Measurements from ENCODE around the gene STRA6. TPM values are rescaled to one million over a fixed set of nuclear protein-coding genes. Genes with fewer than 3 reads are reported as not detected.

STRA6 gene
- total RNA-seq, 1 experiment from 2014 or later, result 2.1 TPM

- intact Hi-C loops (cut with micrococcal nuclease; ENCODE audit: unreplicated experiment), result no loop called here
- H3K36me3 Mint-ChIP-seq (ENCODE audit: insufficient read depth, unreplicated experiment), result peaks cover 6% of the 10 kb centered on the region
- no peak overlapping the region for H3K4me3 Mint-ChIP-seq (ENCODE audit: unreplicated experiment)
- no peak for DNase-seq
- no peaks in the 10 kb centered on the region for H3K9me3 Mint-ChIP-seq (ENCODE audit: unreplicated experiment)
- no peak overlapping the region for H3K27ac Mint-ChIP-seq (ENCODE audit: unreplicated experiment)
- POLR2A ChIA-PET, result no interaction called here
- no peak overlapping the region for H3K4me3 ChIP-seq (ENCODE audit: low read depth, low read length)
- no TSS peak for BruUV-seq (replicated peaks)
- CTCF ChIA-PET, result no interaction called here
- H3K4me1 ChIP-seq, result no peaks in the 10 kb centered on the region
- H3K4me1 Mint-ChIP-seq (ENCODE audit: low read depth, unreplicated experiment), result peaks cover 16% of the 10 kb centered on the region
- no peaks in the 10 kb centered on the region for H3K9me3 ChIP-seq
- H3K36me3 ChIP-seq (ENCODE audit: control insufficient read depth, insufficient read depth, low read length), result no peaks in the 10 kb centered on the region
- H3K27me3 Mint-ChIP-seq (ENCODE audit: insufficient read depth, unreplicated experiment), result peaks cover 4% of the 10 kb centered on the region
- H3K27me3 ChIP-seq (replicated peaks; ENCODE audit: control insufficient read depth, insufficient read depth, low read length), result no peaks in the 10 kb centered on the region
- no peak for TF ChIP-seq CTCF (IDR thresholded peaks at IDR 0.05; ENCODE audit: insufficient read depth in 1 of 2, low read depth in 1 of 2, low read length in 1 of 2, severe bottlenecking in 1 of 2, unreplicated experiment in 1 of 2)
These were observed 9.9 kb upstream of the STRA6 start for GRCh38 chr15:74212494-74212893.

- H3K27me3 ChIP-seq (replicated peaks; ENCODE audit: control insufficient read depth, insufficient read depth, low read length), result no peaks in the 10 kb centered on the region
- Mint-ChIP-seq H3K27ac (ENCODE audit: unreplicated experiment) (no peak overlapping the region), H3K27me3 (ENCODE audit: insufficient read depth, unreplicated experiment) (peaks cover 4% of the 10 kb centered on the region), H3K4me3 (ENCODE audit: unreplicated experiment) (no peak overlapping the region), H3K36me3 (ENCODE audit: insufficient read depth, unreplicated experiment) (peaks cover 6% of the 10 kb centered on the region), H3K9me3 (ENCODE audit: unreplicated experiment) (no peaks in the 10 kb centered on the region), H3K4me1 (ENCODE audit: low read depth, unreplicated experiment) (peaks cover 16% of the 10 kb centered on the region)
- H3K4me3 ChIP-seq (ENCODE audit: low read depth, low read length), result no peak overlapping the region
- POLR2A ChIA-PET, result no interaction called here
- no TSS peak for BruUV-seq (replicated peaks)
- no peaks in the 10 kb centered on the region for H3K36me3 ChIP-seq (ENCODE audit: control insufficient read depth, insufficient read depth, low read length)
- CTCF ChIA-PET, result no interaction called here
- no peak for TF ChIP-seq CTCF (IDR thresholded peaks at IDR 0.05; ENCODE audit: insufficient read depth in 1 of 2, low read depth in 1 of 2, low read length in 1 of 2, severe bottlenecking in 1 of 2, unreplicated experiment in 1 of 2)
- no peaks in the 10 kb centered on the region for H3K9me3 ChIP-seq
- no peaks in the 10 kb centered on the region for H3K4me1 ChIP-seq
- DNase-seq, result no peak
- intact Hi-C loops (cut with micrococcal nuclease; ENCODE audit: unreplicated experiment), result no loop called here
These were observed 9.1 kb upstream of the STRA6 start for GRCh38 chr15:74211656-74212055.

- intact Hi-C loops (cut with micrococcal nuclease; ENCODE audit: unreplicated experiment), result no loop called here
- no peak overlapping the region for H3K4me3 ChIP-seq (ENCODE audit: low read depth, low read length)
- no peak overlapping the region for H3K27ac Mint-ChIP-seq (ENCODE audit: unreplicated experiment)
- no peak for TF ChIP-seq CTCF (IDR thresholded peaks at IDR 0.05; ENCODE audit: insufficient read depth in 1 of 2, low read depth in 1 of 2, low read length in 1 of 2, severe bottlenecking in 1 of 2, unreplicated experiment in 1 of 2)
- H3K36me3 Mint-ChIP-seq (ENCODE audit: insufficient read depth, unreplicated experiment), result peaks cover 6% of the 10 kb centered on the region
- DNase-seq, result no peak
- H3K36me3 ChIP-seq (ENCODE audit: control insufficient read depth, insufficient read depth, low read length), result no peaks in the 10 kb centered on the region
- CTCF ChIA-PET, result interaction anchor here (0.8 kb wide), 1 partner anchor 97 kb away, joined by 3 read pairs; no protein-coding TSS in a partner anchor
- no peaks in the 10 kb centered on the region for H3K9me3 Mint-ChIP-seq (ENCODE audit: unreplicated experiment)
- H3K9me3 ChIP-seq, result no peaks in the 10 kb centered on the region
- peaks cover 16% of the 10 kb centered on the region for H3K4me1 Mint-ChIP-seq (ENCODE audit: low read depth, unreplicated experiment)
- no peak overlapping the region for H3K4me3 Mint-ChIP-seq (ENCODE audit: unreplicated experiment)
- no TSS peak for BruUV-seq (replicated peaks)
- peaks cover 4% of the 10 kb centered on the region for H3K27me3 Mint-ChIP-seq (ENCODE audit: insufficient read depth, unreplicated experiment)
- POLR2A ChIA-PET, result no interaction called here
- no peaks in the 10 kb centered on the region for H3K4me1 ChIP-seq
- H3K27me3 ChIP-seq (replicated peaks; ENCODE audit: control insufficient read depth, insufficient read depth, low read length), result no peaks in the 10 kb centered on the region
These were observed 8.1 kb upstream of the STRA6 start for GRCh38 chr15:74210729-74211128.
